H1 (cell line): Measurements from ENCODE around the gene EIF4E2. TPM values are rescaled to one million over a fixed set of nuclear protein-coding genes. Genes with fewer than 3 reads are reported as not detected.

Experiments used
- CTCF ChIA-PET: fragments of 300-600 bp; sonication (Branson Sonifier 250); formaldehyde crosslinking; loops from one replicate; lab custom pipeline; 2021; ENCODE audit not compliant: partially characterized antibody; lab: Charles Lee
- POLR2A ChIA-PET: fragments of 300-600 bp; sonication (Branson Sonifier 250); formaldehyde crosslinking; loops from one replicate; lab custom pipeline; 2021; ENCODE audit warnings: inconsistent platforms; ENCODE audit not compliant: partially characterized antibody; lab: Charles Lee
- DNase-seq, 2 experiments: peaks; one replicate each; pipeline versions ENCODE4 v3.0.0 to v3.0.0-alpha.2; 2010 to 2022; ENCODE audit warnings: low spot score in 2 of 2, low read depth in 1 of 2, mixed read lengths in 1 of 2
- FAIRE-seq: peaks from 2 replicates; lab custom pipeline; 2011; peaks lifted over from hg19 to GRCh38; lab: Jason Lieb, UNC
- H2AFZ ChIP-seq: 2 replicates; pipeline ENCODE4 v1.8.1; 2012; ENCODE audit warnings: low read length, inconsistent platforms
- H2AK5ac ChIP-seq: 2 replicates; pipeline ENCODE4 v1.6.1; 2013; ENCODE audit warnings: low read depth, low read length
- H2BK120ac ChIP-seq: replicated peaks from 2 replicates; pipeline ENCODE3; 2013; ENCODE audit warnings: low read depth, low read length, inconsistent platforms
- H2BK12ac ChIP-seq: 2 replicates; pipeline ENCODE4 v1.6.1; 2013; ENCODE audit warnings: low read depth, low read length
- H2BK15ac ChIP-seq: 2 replicates; pipeline ENCODE4 v1.6.1; 2013; ENCODE audit warnings: low read length
- H2BK20ac ChIP-seq: 2 replicates; pipeline ENCODE4 v1.6.1; 2013; ENCODE audit warnings: low read length
- H2BK5ac ChIP-seq: 2 replicates; pipeline ENCODE4 v1.6.1; 2013; ENCODE audit warnings: low read depth, low read length
- H3K14ac ChIP-seq: 2 replicates; pipeline ENCODE4 v1.6.1; 2013; ENCODE audit warnings: inconsistent platforms; ENCODE audit not compliant: insufficient read length
- H3K18ac ChIP-seq: 2 replicates; pipeline ENCODE4 v1.6.1; 2013; ENCODE audit warnings: low read length; ENCODE audit errors: extremely low read depth
- H3K23ac ChIP-seq: 2 replicates; pipeline ENCODE4 v1.6.1; 2013; ENCODE audit warnings: inconsistent platforms; ENCODE audit not compliant: insufficient read length
- H3K23me2 ChIP-seq: 2 replicates; pipeline ENCODE4 v1.6.1; 2013; ENCODE audit warnings: low read depth, low read length
- H3K27ac ChIP-seq: 2 replicates; pipeline ENCODE4 v1.6.1; 2011; ENCODE audit warnings: low read depth, low read length, inconsistent platforms
- H3K27me3 ChIP-seq, 4 experiments: replicated peaks in 1 of 4; 1 replicate in 1 of 4; 2 replicates in 3 of 4; pipeline versions ENCODE4 v1.6.1 to v1.8.1; 2011 to 2013; ENCODE audit warnings: low read length in 3 of 4, mild to moderate bottlenecking in 3 of 4, inconsistent platforms in 2 of 4, mixed read lengths in 2 of 4, moderate library complexity in 1 of 4; ENCODE audit not compliant: control insufficient read depth in 3 of 4, insufficient read depth in 3 of 4; ENCODE audit errors: extremely low read depth in 1 of 4
- H3K36me3 ChIP-seq, 4 experiments: 2 replicates each; pipeline versions ENCODE4 v1.6.1 to v1.8.1; 2011 to 2013; ENCODE audit warnings: mild to moderate bottlenecking in 4 of 4, low read length in 3 of 4, moderate library complexity in 2 of 4, control low read depth in 1 of 4, inconsistent platforms in 1 of 4; ENCODE audit not compliant: insufficient read depth in 4 of 4, control insufficient read depth in 2 of 4
- H3K4ac ChIP-seq: replicated peaks from 2 replicates; pipeline ENCODE3; 2013; ENCODE audit warnings: low read length, low read depth, mixed read lengths, inconsistent platforms; ENCODE audit not compliant: insufficient read length
- H3K4me1 ChIP-seq, 4 experiments: replicated peaks in 1 of 4; 1 replicate in 1 of 4; 2 replicates in 3 of 4; pipeline versions ENCODE4 v1.6.1 to v1.8.1; 2011 to 2013; ENCODE audit warnings: low read length in 3 of 4, inconsistent platforms in 2 of 4, mixed read lengths in 1 of 4; ENCODE audit not compliant: insufficient read depth in 4 of 4, control insufficient read depth in 3 of 4
- H3K4me2 ChIP-seq, 2 experiments: 2 replicates each; pipeline versions ENCODE4 v1.6.1 to v1.8.1; 2011 to 2013; ENCODE audit warnings: low read depth in 2 of 2, low read length in 2 of 2, control low read depth in 1 of 2, inconsistent platforms in 1 of 2, mild to moderate bottlenecking in 1 of 2; ENCODE audit not compliant: insufficient read depth in 1 of 2
- H3K4me3 ChIP-seq, 4 experiments: fragments of 200-600, 300-600 bp in 1 of 4; sonication (generic), shearing (Covaris generic), sonication (Bioruptor Twin) in 1 of 4; 2 replicates each; pipeline versions ENCODE4 v1.5.1 to v1.8.1; 2011 to 2016; ENCODE audit warnings: low read length in 4 of 4, low read depth in 3 of 4, control low read depth in 2 of 4, inconsistent platforms in 2 of 4, mild to moderate bottlenecking in 2 of 4, mixed read lengths in 1 of 4, moderate library complexity in 1 of 4; ENCODE audit not compliant: insufficient read depth in 2 of 4; ENCODE audit errors: extremely low read depth in 1 of 4
- H3K56ac ChIP-seq: replicated peaks from 2 replicates; pipeline ENCODE3; 2013; ENCODE audit warnings: low read depth, mild to moderate bottlenecking, mixed read lengths, low read length, inconsistent platforms; ENCODE audit not compliant: insufficient read length
- H3K79me1 ChIP-seq: 2 replicates; pipeline ENCODE4 v1.6.1; 2013; ENCODE audit warnings: low read depth, low read length, control low read depth
- H3K79me2 ChIP-seq, 2 experiments: 2 replicates each; pipeline versions ENCODE4 v1.6.1 to v1.8.1; 2012 to 2013; ENCODE audit warnings: low read length in 2 of 2, mild to moderate bottlenecking in 2 of 2, inconsistent platforms in 1 of 2; ENCODE audit not compliant: insufficient read depth in 2 of 2, control insufficient read depth in 1 of 2
- H3K9ac ChIP-seq, 4 experiments: replicated peaks in 1 of 4; 1 replicate in 1 of 4; 2 replicates in 3 of 4; pipeline versions ENCODE4 v1.6.1 to v1.8.1; 2011 to 2013; ENCODE audit warnings: low read depth in 3 of 4, low read length in 3 of 4, control low read depth in 2 of 4, mild to moderate bottlenecking in 2 of 4, moderate library complexity in 2 of 4, inconsistent platforms in 1 of 4; ENCODE audit errors: extremely low read depth in 1 of 4
- H3K9me3 ChIP-seq, 2 experiments: 2 replicates each; pipeline versions ENCODE4 v1.6.1 to v1.8.1; 2012 to 2013; ENCODE audit warnings: mild to moderate bottlenecking in 2 of 2, moderate library complexity in 2 of 2, control low read depth in 1 of 2, inconsistent platforms in 1 of 2, low read depth in 1 of 2, low read length in 1 of 2, mixed read lengths in 1 of 2; ENCODE audit not compliant: insufficient read depth in 2 of 2
- H4K20me1 ChIP-seq, 2 experiments: replicated peaks in 1 of 2; 2 replicates each; pipeline versions ENCODE3 to v1.8.1; 2011 to 2013; ENCODE audit warnings: inconsistent platforms in 2 of 2, low read length in 2 of 2, mild to moderate bottlenecking in 1 of 2; ENCODE audit not compliant: insufficient read depth in 2 of 2, control insufficient read depth in 1 of 2
- H4K5ac ChIP-seq: 2 replicates; pipeline ENCODE4 v1.6.1; 2013; ENCODE audit warnings: low read length, low read depth, mixed read lengths, inconsistent platforms; ENCODE audit not compliant: insufficient read length
- H4K8ac ChIP-seq: 2 replicates; pipeline ENCODE4 v1.8.0; 2013; ENCODE audit warnings: mild to moderate bottlenecking, moderate library complexity, low read length, inconsistent platforms; ENCODE audit not compliant: insufficient read depth; ENCODE audit errors: extremely low read depth
- H4K91ac ChIP-seq: replicated peaks from 2 replicates; pipeline ENCODE3; 2013; ENCODE audit warnings: low read length, mixed read lengths, inconsistent platforms; ENCODE audit not compliant: insufficient read length
- BACH1 ChIP-seq: IDR thresholded peaks from 2 replicates; pipeline ENCODE4 v1.6.1; 2012; ENCODE audit warnings: low read length, improper control_type of control experiment
- BRCA1 ChIP-seq: IDR thresholded peaks from 2 replicates; pipeline ENCODE4 v1.6.1; 2012; ENCODE audit warnings: low read depth, low read length, improper control_type of control experiment
- CHD1 ChIP-seq: IDR thresholded peaks from 2 replicates; pipeline ENCODE4 v1.6.1; 2012; ENCODE audit warnings: low read depth, low read length, improper control_type of control experiment
- SIX5 ChIP-seq: IDR thresholded peaks from 2 replicates; pipeline ENCODE4 v1.6.1; 2011; ENCODE audit warnings: mild to moderate bottlenecking, low read depth, low read length
- SP2 ChIP-seq: IDR thresholded peaks from 2 replicates; pipeline ENCODE4 v1.6.1; 2012; ENCODE audit warnings: mild to moderate bottlenecking, low read length, inconsistent platforms
- TAF1 ChIP-seq: IDR thresholded peaks from 2 replicates; pipeline ENCODE4 v1.6.1; 2011; ENCODE audit warnings: mild to moderate bottlenecking, low read depth, low read length
- WGBS, 2 experiments: shearing (Covaris generic) in 1 of 2; methylation state at CpG; one replicate each; pipeline versions ENCODE4 v1.1.6 to v1.1.7; 2013 to 2015; ENCODE audit warnings: low lambda C conversion rate in 2 of 2, mixed read lengths in 2 of 2, inconsistent platforms in 1 of 2, low coverage in 1 of 2, missing lambda C conversion rate in 1 of 2; ENCODE audit not compliant: insufficient replicate concordance in 2 of 2, insufficient coverage in 1 of 2, insufficient read length in 1 of 2; ENCODE audit errors: extremely low coverage in 1 of 2, missing lambda C conversion rate in 1 of 2; 5-methylcytosine and 5-hydroxymethylcytosine counted together
- polyA plus RNA-seq, 7 experiments: library from polyadenylated mRNA; depleted of rRNA in 3 of 7; stranded (reverse) in 5 of 7; unstranded in 2 of 7; fragments of >200 nt in 5 of 7; fragments of 200-250 nt in 2 of 7; gene quantifications; 1 replicate in 5 of 7; 2 replicates in 1 of 7; 4 replicates in 1 of 7; pipeline versions ENCODE4 v1.2.1 to v1.2.3, GENCODE V29; 2011 to 2013; ENCODE audit warnings: missing spikeins in 2 of 7, mixed read lengths in 2 of 7
- total RNA-seq: library from RNA; stranded (reverse); fragmentation: NEBNext Ultra II Directional; extraction: Animal tissue kit (Norgen Biotek cat#: 25700); gene quantifications from 2 replicates; pipeline ENCODE4 v1.2.1, GENCODE V29; 2021
- TF ChIP-seq, protein P1 (sequence below): IDR thresholded peaks from 2 replicates; pipeline ENCODE4 v1.6.1; 2011; ENCODE audit warnings: low read length, improper control_type of control experiment

EIF4E2 gene
- total and polyA plus RNA-seq, 2 of the 8 experiments (the other 6 are each of a cell fraction or from before 2014, with no cell fraction given): 39.4 to 114 TPM

DNA sequence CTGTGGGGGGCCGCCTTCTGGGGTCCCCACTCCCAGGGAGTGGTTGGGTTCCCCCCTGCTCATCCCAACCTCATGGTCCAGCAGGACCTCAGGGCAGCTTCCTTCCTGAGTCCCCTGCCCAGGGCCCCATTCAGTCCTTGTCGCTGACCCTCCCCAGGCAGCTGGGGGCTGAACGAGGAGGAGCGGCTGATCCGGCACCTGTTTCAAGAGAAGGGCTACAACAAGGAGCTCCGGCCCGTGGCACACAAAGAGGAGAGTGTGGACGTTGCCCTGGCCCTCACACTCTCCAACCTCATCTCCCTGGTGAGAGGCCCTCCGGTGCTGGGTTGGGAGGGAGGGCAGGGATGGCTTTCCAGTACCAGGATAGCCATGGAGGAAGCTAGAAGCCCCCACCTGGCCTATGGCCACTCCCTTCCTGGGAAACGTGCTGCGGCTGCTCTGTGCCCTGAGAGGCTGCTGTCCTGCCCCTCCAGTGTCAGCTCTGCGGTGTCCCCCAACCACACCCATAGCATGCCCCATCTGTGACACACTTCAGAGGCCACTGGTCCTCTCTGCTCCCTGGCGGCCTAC lies 24.0 kb upstream of the EIF4E2 start:
- ChIA-PET CTCF (interaction anchor here (0.7 to 10.6 kb wide), 7 partner anchors 8 to 200 kb away, joined by 3 to 176 read pairs (median 4); no protein-coding TSS in a partner anchor), POLR2A (interaction anchor here (1.7 to 2.1 kb wide), 3 partner anchors 9 to 23 kb away, joined by 3 to 5 read pairs (median 5); partner anchors contain the start of gene CHRNG)
- H2BK5ac ChIP-seq: no peak overlapping the region

More for the DNA sequence above, 24.0 kb upstream of the EIF4E2 start:
- no peak overlapping the region for H2BK15ac ChIP-seq
- H2AFZ ChIP-seq: no peak overlapping the region
- H3K14ac ChIP-seq: no peak overlapping the region
- H2AK5ac ChIP-seq: no peak overlapping the region
- H3K4me2 ChIP-seq: no peak overlapping the region
- no peaks in the 10 kb centered on the region for H3K79me1 ChIP-seq
- peaks cover 19 to 41% (median 28%) of the 10 kb centered on the region in 4 experiments for H3K27me3 ChIP-seq
- H3K56ac ChIP-seq: no peak overlapping the region
- H2BK20ac ChIP-seq: no peak overlapping the region
- H3K4me1 ChIP-seq: peaks cover 0 to 22% (median 11%) of the 10 kb centered on the region in 4 experiments; a peak in 6 of 7 replicates
- no peak overlapping the region for H3K18ac ChIP-seq
- H2BK120ac ChIP-seq: no peak overlapping the region
- H3K23me2 ChIP-seq: peaks cover 10% of the 10 kb centered on the region; the same call in 1 of the 2 replicates
- FAIRE-seq: no peak
- H4K20me1 ChIP-seq: peaks cover 3 to 4% of the 10 kb centered on the region in 2 experiments
- no peaks in the 10 kb centered on the region for H3K9me3 ChIP-seq
- peak overlapping the region; percentile 69 for H3K4ac ChIP-seq
- H3K23ac ChIP-seq: no peak overlapping the region
- 86% methylated on average over 13 of the region's 13 CpGs; no CpG with 5 or more reads in 1 of the 2 experiments for WGBS, 2 experiments
- no peak overlapping the region for H3K9ac ChIP-seq
- H4K91ac ChIP-seq: no peak overlapping the region
- no peak overlapping the region for H4K8ac ChIP-seq
- H3K27ac ChIP-seq: no peak overlapping the region
- no peak for TF ChIP-seq SIX5
- no peak for TF ChIP-seq TAF1
- no peak for TF ChIP-seq CHD1
- no peak for TF ChIP-seq BRCA1
- no peak for TF ChIP-seq BACH1
- TF ChIP-seq, protein P1, sequence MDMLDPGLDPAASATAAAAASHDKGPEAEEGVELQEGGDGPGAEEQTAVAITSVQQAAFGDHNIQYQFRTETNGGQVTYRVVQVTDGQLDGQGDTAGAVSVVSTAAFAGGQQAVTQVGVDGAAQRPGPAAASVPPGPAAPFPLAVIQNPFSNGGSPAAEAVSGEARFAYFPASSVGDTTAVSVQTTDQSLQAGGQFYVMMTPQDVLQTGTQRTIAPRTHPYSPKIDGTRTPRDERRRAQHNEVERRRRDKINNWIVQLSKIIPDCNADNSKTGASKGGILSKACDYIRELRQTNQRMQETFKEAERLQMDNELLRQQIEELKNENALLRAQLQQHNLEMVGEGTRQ: no peak
- no peak for TF ChIP-seq SP2
- no peak overlapping the region for H3K4me3 ChIP-seq
- no peak overlapping the region for H4K5ac ChIP-seq
- no peaks in the 10 kb centered on the region for H3K36me3 ChIP-seq
- no peak overlapping the region for H2BK12ac ChIP-seq
- H3K79me2 ChIP-seq: no peaks in the 10 kb centered on the region
- no peak for DNase-seq
